Prostate gland (tissue), 2 donors: ENCODE data around the gene VAC14.

Experiments used
- CTCF ChIP-seq, 4 experiments: fragments of 200-600 bp in 2 of 4; fragments of 450-650 bp in 2 of 4; sonication (generic) in 2 of 4; IDR thresholded peaks; 1 replicate in 3 of 4; 2 replicates in 1 of 4; pipeline ENCODE4 v1.5.1; 2016 to 2019; ENCODE audit warnings: antibody characterized with exemption in 4 of 4, mild to moderate bottlenecking in 2 of 4, moderate library complexity in 2 of 4
- POLR2A ChIP-seq: fragments of 450-650 bp; IDR thresholded peaks from one replicate; pipeline ENCODE4 v1.6.1; 2016; ENCODE audit warnings: antibody characterized with exemption, mild to moderate bottlenecking
- POLR2AphosphoS5 ChIP-seq: sonication (generic); formaldehyde crosslinking; IDR thresholded peaks from one replicate; pipeline ENCODE4 v1.6.1; 2017; ENCODE audit warnings: antibody characterized with exemption

- TF ChIP-seq POLR2AphosphoS5 (no peak), CTCF (IDR thresholded peaks at IDR 0.05) (no peak), POLR2A (no peak)
Observed at GRCh38 chr16:70687102-70687511, 113.9 kb downstream of the VAC14 start.
